Measurements from ENCODE around the gene PFDN4.

The PFDN4 gene

GRCh38 chr20:54212226-54212625 lies 4.3 kb downstream of the PFDN4 start:
- no peak overlapping the region for H3K4me3 ChIP-seq (ENCODE audit: low read length)
- DNase-seq (ENCODE audit: low read depth) = peak; percentile 91
- no peak for TF ChIP-seq CTCF (conservative IDR thresholded peaks at IDR 0.05; ENCODE audit: low read length)

GRCh38 chr20:54212871-54213270 lies 5.0 kb downstream of the PFDN4 start:
- no peak for TF ChIP-seq CTCF (conservative IDR thresholded peaks at IDR 0.05; ENCODE audit: low read length)
- H3K4me3 ChIP-seq (ENCODE audit: low read length) = no peak overlapping the region
- DNase-seq (ENCODE audit: low read depth) = no peak

- DNase-seq (ENCODE audit: low read depth) = no peak
- no peak overlapping the region for H3K4me3 ChIP-seq (ENCODE audit: low read length)
- no peak for TF ChIP-seq CTCF (conservative IDR thresholded peaks at IDR 0.05; ENCODE audit: low read length)
These were observed 6.7 kb downstream of the PFDN4 start for GRCh38 chr20:54214566-54214965.

GRCh38 chr20:54215157-54215789 lies 7.4 kb downstream of the PFDN4 start:
- no peak for TF ChIP-seq CTCF (conservative IDR thresholded peaks at IDR 0.05; ENCODE audit: low read length)
- no peak for DNase-seq (ENCODE audit: low read depth)
- no peak overlapping the region for H3K4me3 ChIP-seq (ENCODE audit: low read length)

- no peak for TF ChIP-seq CTCF (conservative IDR thresholded peaks at IDR 0.05; ENCODE audit: low read length)
- no peak overlapping the region for H3K4me3 ChIP-seq (ENCODE audit: low read length)
- DNase-seq (ENCODE audit: low read depth) = no peak
These were observed 9.9 kb downstream of the PFDN4 start for GRCh38 chr20:54217762-54218161.

- H3K4me3 ChIP-seq (ENCODE audit: low read length) = no peak overlapping the region
- no peak for TF ChIP-seq CTCF (conservative IDR thresholded peaks at IDR 0.05; ENCODE audit: low read length)
- DNase-seq (ENCODE audit: low read depth) = no peak
These were observed 10.6 kb downstream of the PFDN4 start for GRCh38 chr20:54218470-54218869.

GRCh38 chr20:54219751-54220426 lies 12.0 kb downstream of the PFDN4 start:
- H3K4me3 ChIP-seq (ENCODE audit: low read length) = no peak overlapping the region
- TF ChIP-seq CTCF (conservative IDR thresholded peaks at IDR 0.05; ENCODE audit: low read length) = peak; percentile 78
- peak; percentile 52 for DNase-seq (ENCODE audit: low read depth)

Data from AG10803 (cell line).